Activated T-cell treated with anti-CD3 and anti-CD28 coated beads, Interleukin-2, amount 50 U/mL, for 1 hour (primary cell): ENCODE results near the gene STK39.

Experiments
- DNase-seq: peaks from one replicate; pipeline ENCODE4 v3.0.0-alpha.2; 2020

STK39 gene

DNA sequence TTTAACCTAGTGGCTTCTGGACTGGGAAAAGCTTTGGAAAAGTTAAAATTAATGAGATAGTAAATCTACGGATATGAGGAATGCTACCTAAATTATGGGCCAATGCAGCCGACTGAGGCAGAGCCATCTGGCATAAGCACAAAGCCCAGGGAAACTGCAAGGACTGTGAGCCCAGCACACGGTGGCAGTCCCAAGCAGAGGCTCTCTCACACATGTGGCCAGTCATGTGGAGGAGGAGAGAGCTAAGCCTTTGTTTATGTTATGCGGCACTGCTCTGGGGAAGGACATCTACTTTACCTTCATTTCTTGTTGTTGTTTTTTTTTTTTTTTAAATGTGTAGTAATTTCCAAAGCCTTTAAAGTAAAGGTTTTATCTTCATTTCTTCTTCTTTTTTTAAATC lies 267.0 kb downstream of the STK39 start:
- DNase-seq: no peak

DNA sequence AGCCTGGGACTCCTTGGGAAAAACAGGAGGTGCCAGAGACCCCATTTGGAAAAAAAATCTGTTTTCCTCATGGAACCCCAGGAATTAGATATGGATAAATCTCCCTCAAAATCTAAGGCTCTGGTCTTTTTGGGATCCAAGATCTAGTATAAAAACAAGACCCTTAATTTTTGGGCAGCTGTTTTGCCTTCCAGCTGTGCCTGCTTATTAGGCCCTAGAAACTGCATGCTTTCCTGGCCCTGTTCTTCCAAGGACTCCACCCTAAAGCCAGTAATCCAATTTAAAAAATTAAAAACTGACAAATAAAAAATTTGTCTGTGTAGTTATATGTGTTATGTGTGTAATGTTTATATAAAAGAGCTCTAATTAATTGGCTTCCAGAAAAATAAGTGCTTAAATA lies 274.6 kb downstream of the STK39 start:
- no peak for DNase-seq

DNA sequence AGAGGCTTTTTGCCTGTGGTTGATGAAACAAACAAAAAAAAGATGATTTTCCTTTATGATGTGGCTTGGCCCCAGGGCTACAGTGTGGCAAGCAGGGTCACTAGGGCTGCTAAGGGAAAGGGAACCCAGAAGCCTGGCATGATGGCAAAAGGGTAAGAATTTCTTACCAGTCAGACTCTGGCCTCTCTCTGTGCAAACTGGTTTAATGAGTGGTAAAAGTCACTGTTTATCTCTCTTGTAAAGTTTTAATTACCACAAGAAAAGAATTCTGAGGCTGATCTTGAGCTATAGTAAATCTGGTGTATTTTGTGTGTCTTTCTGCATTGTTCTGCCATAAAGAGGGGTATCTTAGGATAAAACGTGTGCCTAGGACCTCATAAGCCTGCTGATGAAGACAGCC lies 275.4 kb downstream of the STK39 start:
- no peak for DNase-seq

DNA sequence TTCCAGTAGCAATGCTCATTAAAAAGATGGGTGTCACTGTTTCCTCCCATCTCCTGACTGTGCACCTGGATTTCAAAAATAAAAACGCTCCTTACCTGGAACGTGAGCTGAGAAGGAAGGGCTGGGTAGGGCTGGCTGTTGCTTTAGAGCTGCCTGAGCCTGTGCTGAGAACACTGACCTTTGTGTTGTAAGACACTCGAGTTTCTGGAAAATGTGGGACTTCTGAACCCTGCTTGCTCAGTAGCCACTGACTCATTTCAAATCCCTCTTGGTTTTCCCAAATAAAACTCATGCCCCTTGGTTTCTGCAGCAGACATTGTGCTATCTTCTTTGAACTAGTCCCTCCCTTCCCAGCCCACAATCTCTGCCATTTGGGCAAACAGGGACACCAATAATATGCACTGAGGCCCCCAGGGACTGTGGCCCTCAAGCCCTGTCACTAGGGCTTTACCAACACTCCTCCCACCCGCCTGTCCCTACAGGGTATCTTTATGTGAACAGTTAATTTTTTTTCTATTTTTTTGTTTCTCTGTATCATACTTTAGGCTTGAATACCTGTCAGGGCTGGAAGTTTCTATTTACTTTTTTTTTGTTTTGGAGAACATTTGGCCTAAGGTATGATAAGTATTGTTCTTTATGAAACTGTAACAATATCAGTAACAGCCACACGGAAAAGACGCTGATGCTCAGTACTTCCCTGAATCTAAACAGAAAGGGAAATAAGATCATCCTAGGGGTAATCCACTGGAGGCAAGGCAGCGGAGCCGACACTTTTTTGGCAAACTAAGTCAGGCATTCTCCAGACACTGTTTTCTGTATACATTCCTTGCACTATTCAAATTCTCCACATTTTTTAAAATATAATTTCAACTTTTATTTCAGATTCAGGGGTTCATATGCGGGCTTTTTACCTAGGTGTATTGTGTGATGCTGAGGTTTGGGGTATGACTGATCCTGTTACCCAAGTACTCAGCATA lies 280.2 kb downstream of the STK39 start:
- no peak for DNase-seq

DNA sequence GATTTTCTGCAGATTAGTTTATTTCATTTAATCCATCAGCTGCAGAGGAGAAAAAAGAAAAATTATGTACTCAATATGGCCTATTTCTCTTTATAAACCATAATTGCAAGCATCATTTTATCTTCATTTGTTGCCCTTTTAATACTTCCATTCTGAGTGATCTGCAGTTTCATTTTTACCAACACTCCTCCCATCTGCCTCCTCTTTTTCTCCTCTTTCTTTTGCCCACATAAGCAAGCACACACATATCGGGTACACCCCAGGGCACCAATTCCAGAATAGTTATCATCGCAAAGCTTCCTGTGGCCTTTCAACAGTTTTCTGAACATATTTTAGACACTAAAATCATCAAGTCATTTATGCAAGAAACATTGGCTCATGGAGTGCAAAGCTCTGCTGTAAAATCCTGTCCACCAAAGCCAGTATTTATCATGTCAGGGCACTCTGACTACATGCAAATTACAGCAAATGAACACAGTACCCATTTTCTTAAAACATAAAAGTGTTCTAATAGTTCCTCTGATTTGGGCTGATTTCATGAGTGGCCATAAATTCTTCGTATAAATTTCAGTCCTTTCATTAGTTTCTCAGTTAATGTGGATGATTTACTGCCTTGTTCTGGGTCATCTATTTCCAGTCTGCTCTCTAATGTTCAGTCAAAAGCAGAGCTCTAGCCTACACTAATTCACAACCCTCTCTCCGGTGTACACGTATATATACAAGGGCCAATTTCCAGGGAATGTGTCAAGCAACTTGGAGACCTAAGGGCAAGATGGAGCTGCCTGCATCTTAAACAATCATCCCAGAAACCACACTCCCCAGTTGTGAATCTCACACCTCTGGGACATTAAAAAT lies 281.3 kb downstream of the STK39 start:
- DNase-seq: no peak

DNA sequence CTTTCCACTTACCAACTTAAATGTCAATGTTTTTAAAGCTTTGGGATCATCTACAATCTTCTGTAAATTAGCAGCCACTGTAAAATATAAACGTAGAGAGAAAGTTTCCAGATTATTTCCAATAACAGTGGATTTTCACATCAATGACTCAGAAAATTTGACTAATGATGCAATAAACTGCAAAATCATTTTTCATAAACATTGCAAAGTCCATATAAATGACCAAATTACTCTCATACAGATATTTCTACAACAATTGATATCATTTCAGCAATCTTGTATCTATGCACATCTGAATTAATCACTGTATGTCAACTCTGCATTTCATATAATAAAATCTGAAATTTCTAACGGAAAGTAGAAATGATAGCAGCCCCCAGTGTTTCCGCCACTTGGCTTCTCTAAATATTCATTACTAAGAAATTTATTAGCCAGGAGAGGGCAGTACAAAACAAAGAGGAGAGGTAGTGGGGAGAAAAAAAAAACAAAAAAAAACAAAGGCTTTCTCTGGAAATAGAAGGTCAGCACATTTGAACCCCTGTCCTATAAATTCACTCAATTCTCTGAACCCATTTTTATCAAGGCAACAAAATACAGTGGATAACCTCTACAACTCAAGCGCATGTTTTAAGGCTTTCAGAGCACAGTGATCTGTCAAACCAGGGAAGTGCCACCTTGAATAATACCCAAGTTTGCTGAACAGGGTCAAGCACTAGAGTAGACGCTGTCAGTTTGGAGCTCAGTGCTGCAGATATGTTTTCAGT lies 282.6 kb downstream of the STK39 start:
- DNase-seq: no peak

DNA sequence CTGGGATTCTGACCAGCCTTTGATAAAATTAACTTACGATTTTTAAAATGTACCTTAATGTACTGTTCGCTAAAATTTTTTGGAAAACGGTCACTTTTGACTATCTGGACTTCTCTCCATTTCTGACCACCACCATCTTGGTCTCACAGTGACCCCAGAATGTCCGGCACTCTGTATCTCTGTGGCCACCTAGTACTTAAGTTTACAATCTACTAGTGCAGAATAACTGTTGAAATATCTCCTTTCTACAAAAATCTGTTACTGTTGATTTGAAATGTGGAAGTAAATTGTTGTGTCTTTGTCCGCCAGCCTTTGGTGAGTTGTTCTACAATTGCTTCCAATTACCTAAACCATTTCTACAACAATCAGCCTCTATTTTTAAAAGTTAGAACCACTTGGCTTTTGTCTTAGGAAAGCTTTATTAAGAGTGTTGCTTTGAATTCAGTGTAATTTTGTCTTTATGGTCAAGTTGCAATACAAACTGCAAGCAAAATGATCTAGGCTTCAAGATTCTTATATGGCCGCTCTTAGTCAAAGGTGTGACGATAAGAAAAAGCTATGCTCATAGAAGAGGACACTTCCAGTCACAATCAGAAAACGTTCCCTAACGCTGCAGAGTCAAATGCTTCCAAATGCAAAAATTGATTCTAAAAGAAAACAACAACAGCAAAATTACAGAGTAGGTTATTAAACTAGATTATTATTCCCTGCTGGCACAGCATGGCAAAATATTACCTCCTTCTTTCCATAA lies 283.3 kb downstream of the STK39 start:
- DNase-seq: no peak

DNA sequence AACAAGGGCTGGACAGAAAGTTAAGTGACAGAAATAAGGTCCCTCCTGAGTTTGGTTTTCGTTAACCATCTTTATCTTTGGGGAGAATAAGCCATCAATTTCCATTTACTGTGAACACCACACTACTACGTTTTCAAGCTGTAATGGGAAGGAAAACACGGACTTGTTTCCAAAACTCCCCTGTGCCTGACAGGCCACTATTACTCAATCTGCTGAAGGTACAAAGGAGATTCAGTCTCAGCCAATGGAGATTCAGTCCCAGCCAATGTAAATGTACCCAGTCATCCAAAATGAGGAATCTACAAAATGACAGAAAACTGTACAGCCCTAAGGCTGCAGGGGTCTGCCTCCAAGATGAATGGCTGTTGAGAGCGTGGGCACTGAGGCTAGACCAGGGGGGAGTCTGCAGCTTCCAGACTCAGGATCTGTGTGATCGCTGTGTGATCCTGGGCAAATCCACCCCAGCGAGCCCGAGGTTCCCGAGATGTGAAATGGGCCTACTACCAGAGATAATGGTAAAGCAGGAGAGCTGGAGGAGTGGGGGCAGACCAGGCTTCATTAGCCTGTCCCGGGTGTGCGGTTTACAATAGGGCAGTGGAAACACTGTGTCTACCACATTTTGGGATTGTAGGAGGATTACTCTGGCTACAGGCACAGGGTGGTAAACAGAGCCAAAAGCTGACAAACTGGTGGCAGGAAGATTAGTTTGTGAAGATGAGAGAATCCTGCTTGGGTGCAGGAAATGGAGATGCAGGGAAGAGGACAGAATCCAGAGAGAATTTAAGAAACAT lies 284.8 kb downstream of the STK39 start:
- no peak for DNase-seq

DNA sequence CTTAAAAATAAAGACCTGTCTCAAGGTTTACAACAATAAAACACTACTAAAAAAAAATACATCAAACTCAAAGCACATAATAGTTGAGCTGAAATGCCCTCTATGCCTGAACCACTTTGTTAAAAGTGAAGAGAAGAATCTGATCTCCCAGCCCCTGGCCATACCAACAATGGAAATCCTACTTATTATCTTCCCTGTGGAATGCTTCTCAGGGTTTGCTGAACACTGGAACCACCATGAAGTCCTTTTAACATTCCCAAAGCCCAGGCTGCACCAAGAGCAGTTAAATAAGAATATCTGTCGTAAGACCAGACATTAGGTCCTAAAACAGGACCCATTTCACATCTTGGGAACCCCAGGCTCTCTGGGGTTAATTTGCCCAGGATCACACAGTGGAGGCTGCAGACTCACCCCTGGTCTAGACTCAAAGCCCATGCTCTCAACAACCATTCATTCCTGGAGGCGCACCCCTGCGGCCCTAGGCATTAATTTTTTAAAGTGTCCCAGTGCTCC lies 285.8 kb downstream of the STK39 start:
- DNase-seq: no peak

DNA sequence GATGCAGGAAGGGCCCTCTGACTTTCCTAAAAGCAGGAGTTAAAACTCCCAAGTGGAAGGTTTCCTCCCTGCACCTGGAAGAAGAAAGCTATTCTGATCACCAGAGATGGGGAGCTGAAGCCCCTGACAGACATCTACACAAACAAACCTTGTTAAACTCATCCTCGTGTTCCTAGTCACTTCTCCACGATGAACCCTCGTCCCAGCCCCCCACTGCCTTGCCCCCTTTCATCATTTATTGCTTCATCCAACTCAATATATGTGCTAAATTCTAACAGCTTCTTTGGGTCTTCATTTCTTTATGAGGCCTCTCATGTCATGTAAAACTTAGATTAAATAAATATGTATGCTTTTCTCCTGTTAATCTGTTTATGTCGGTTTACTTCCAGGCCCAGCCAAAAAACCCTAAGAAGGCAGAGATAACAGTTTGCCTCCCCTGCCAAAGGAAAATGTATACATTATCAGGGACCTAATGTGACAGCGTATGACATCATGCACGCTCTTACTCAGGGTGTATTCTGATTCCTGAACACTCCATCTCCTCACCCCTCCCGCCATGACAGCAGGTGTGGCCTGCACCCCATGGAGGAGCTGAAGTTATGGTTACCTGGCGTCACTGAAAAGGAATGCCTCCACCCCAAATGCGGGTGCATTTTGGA lies 287.2 kb downstream of the STK39 start:
- no peak for DNase-seq

DNA sequence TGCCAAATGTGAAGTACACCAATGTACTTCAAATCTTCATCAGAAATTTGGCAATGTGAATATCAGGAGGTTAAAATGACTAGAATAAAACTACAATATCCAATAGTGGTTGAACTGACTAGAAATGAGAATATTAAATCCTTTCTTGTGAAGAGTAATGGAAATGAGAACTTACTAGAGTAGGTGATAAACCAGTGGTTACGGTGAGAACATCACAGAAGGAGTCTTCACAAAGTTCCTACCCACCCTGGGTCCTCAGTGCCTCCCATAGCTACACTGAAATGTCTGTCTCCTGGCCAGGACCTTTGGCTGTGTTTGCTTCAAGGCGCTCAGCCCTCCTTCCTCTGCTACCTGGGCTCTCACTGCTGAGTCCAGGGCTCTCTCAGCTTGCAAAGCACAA lies 289.7 kb downstream of the STK39 start:
- no peak for DNase-seq

DNA sequence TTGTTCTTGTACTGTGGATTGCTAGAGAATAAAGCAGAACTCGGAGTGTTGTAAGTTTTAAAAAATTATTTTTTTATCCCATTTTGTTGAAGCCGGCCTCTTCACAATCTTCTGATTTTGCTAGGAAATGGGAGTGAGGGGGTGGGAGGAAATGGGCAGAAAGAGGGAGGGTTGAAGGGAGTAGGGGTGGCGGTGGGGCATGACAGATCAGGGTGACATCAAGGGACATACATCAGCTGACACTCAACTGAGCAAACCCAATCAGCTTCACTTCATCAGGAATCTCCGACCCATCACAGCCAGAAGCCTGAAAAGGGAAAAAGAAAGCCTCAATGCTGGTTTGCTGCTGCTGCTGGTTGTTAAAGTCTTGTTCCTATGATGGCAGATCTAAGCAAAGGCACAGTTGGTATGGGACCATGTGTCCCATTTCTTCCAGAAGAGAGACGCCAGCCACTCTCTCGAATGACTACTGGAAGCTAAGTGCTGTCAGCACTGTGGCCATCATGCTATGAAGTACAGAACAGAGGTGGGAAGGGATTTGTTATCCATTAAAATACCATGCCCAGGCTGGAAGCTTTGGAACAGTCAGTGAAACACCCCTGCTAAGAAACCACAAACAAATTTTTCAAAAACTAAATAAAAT lies 292.0 kb downstream of the STK39 start:
- no peak for DNase-seq

DNA sequence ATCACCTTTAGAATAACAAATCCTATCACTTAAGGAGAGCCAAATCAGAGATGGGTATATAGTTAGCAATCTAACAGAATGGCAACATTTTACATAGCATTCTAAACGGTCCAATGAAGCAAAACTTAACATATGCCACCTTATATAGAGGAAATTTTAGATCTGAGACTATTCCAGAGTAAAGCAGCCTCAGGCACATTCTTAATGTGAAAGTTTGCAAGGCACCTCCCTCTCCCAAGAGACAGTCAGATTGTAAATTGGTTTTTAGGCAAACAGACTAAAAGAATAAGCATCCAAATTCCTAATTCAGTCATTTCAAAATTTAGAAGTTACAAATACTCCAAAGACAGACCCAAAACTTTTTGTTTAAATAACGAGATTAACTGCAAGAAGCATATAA lies 292.9 kb downstream of the STK39 start:
- no peak for DNase-seq

DNA sequence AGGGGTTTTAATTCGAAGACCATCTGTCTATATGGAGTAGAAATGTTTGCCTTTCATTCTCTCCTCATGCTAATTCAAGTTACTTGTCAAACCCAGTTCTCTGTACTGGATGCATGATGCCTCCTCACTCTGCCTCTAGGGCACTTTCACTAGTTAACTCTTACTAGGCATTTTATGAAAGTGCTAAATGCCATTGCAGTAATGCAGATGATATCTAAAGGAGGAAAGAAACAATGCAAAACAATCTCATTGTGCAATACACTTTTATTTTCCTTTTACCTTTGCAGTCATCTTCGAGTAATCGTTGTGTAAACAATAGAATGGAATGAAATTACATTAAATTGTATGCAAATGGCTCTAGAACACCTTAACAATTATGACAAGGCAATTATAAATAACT lies 293.6 kb downstream of the STK39 start:
- DNase-seq: no peak

DNA sequence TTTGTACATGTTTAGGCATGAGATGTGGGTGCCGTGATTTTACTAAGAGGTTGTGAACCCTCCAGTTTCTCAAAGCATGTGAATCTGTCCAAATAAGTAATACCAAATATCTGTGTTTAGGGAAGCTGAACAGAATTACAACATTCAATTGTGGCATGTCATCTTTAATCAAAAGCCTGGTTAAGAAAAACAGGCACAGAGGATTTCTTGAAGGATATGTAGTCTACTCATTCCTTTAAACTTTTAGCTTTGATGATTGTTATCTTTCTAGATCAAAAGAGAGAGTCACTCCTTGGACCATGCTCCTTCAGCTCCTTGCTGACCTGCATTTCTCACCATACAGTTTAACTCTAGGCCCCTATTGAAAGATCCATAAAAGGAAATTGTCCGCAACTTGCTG lies 296.8 kb downstream of the STK39 start:
- DNase-seq: no peak

DNA sequence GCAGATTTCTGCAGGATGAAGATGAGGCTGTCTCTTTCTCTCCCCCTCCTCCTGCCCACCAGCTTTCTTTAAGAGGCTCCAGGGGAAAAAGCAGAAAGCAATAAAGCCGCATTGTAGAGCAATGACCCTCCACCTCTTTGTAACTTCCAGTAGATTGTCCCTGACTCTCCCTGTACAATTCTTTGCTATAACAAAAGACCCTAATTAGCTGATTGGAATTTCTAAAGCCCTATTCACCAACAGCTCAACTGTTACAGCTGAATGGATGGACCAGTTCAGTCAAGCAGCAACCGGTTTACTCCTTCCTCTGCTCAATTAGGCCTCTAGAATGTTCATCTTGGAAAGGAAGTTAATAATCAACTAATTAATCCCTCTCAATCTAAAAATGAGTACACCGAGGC lies 301.0 kb downstream of the STK39 start:
- no peak for DNase-seq

DNA sequence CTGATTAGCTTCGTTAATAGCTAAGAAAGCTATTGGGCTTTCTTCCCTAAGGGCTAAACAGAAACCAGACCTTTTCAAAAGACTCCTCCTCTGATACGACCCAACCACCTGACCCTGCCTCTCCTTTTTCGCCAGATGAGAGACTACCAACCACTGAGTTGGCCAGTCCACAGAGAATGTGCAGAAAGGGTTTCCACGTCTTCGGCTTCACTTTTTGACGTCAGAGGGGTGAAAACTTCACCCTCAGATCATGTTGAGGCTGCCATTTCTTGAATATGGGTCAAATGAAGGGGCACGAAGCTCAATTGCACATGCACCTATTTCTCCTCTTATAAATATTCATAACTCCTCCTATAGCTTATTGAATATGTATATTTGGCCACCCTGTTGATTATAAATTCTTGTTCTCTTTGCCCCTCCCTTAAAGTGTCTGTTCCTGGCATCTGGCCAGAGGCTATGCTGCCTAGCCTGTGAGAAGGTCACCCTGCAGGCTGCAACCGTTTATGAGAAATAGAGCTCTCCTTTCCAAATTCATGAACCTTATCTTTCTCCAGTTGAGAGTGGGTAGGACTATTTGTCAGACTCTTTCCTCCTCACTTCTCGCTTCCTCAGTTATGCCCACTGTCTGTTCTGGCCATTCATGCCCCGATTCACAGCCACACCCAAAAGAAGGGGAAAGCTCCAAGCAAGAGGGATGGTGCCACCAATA lies 301.6 kb downstream of the STK39 start:
- DNase-seq: no peak

DNA sequence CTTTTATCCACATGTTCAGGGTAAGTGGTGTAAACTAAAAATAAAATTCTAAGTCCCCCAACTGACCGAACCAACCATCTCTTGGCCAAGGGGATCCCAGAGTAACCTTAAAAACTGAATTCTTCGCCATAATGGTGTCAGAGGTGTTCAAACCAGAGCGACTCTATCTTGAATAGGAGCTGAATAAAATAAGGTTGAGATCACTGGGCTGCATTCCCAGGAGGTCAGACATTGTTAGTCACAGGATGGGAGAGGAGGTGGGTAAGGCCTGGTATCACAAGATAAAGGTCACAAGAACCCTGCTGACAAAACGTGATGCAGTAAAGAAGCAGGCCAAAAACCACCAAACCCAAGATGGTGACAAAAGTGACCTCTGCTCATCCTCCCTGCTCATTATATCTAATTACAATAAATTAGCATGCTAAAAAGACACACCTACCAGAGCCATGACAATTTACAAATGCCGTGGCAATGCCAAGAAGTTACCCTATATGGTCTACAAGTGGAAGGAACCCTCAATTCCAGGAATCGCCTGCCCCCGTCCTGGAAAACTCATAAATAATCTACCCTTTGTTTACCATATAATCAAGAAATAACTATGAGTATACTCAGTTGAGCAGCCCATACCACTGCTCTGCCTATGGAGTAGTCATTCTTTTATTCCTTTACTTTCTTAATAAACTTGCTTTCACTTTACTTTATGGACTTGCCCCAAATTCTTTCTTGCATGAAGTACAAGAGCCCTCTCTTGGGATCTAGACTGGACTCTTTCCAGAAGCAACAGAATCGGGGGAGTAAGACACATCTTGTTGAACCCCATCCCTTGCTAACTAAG lies 302.4 kb downstream of the STK39 start:
- DNase-seq: no peak

DNA sequence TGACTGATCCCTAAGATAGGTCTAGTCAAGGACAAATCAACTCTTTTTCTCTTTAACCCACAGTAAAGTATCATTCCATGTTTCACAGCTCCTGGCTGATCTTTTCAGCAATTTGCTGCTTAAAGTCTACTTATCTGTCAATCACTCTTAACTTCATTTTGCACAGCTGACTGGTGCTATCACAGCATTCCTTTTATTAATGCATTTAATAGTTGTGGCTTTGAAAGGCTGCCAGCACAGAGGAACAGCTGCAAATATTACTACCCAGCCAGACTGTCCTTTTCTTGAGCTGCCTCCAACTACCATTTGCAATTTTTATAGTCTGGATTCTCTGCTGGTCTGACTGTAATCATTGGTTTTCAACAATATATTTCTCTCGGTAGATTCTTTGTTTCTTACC lies 303.5 kb downstream of the STK39 start:
- no peak for DNase-seq
